HG02938 (cell line): ENCODE results near the gene FAM118A.
"Not testable (repeated sequence)": the region's sequence is repeated elsewhere in the genome, so short reads cannot be mapped to it uniquely, and the experiment has no call there.

Experiments
- ATAC-seq: cut with Tn5 transposase; IDR thresholded peaks from one replicate; pipeline ENCODE4 v1.9.1; 2021; ENCODE audit warnings: mild to moderate bottlenecking, moderate library complexity; ENCODE audit not compliant: unreplicated experiment

Gene FAM118A

DNA sequence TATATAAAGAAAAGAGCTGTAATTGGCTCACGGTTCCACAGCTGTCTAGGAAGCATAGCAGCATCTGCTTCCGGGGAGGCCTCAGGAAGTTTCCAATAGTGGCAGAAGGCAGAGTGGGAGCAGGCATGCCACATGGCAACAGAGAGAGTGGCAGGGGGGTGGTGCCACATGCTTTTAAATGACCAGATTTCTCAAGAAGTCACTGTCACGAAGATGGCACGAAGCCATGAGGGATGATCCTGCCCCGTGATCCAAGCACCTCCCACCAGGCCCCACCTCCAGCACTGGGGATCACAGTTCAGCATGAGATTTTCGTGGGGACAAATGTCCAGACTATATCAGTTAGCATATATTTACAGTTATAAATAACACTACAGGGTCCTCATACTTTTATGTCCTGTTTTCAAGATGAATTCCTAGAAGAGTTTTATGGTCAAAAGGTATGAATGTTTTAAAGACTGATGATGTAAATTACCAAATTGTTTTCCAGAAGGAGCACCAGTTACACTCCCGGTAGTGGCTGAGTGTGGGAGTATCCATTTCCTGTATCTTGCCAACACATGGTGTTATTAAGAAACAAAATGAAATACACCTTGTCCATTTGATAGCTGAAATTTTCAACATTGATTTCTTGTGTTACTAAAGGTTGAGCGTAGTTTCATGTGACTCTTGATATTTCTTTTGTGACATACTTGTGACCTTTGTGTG is 19.2 kb downstream of the FAM118A start:
- no peak for ATAC-seq

DNA sequence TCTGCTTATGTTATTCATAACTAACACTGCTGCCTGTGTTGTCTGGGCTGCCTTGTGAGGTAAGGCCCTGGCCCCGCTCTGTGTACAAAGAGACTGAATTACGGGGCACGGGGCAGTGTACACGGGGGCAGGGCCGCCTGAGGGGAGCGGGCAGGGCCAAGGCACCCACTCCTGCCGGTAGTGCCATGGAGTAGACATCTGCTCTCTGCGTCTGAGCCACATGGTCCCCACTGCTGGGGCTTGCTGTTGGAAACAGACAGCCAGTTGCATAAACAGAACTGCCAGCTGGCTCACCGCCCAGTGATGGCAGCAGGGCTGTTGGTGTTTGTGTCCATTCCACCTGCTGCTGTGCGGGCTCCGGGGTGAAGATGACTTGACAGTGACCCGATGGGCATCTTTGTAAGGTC is 19.8 kb downstream of the FAM118A start:
- no peak for ATAC-seq

DNA sequence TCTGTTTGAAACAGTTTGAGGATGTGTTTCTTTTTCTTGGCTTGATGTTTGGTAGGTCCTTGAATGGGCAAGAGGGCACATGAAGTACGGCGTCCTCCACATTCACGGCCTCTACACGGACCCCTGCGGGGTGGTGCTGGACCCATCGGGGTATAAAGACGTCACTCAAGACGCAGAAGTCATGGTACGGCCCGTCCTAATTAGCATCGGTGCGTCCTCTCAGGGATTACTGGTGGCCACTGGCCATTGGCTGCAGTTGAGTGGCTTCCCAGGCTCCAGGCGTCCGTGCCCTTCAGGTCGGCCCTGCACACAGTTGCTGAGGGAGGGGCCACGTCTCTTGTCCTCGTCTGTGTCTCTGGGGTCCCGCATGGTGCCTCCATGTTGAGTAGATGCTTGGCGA is 20.8 kb downstream of the FAM118A start:
- no peak for ATAC-seq

DNA sequence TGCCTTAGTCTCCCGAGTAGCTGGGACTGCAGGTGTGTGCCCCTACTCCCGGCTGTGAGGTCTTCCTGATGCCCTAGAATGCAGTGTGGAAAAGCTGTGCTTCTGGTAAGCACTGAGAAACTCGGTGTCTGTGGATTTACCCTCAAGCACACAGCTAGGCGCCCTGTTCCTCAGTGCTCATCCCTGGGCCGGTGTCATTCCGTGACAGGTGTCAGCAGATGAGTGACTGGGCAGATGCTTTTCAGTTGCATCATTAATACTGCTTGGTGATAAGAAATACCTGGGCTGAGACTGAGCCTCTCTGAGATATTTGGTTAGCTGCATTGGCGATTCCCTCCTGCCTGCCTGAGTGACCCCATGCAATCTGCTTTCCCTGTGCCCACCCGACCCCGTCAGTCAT is 21.8 kb downstream of the FAM118A start:
- ATAC-seq = no peak

GRCh38 chr22:45332001-45332400 is 22.3 kb downstream of the FAM118A start:
- ATAC-seq = no peak

GRCh38 chr22:45334068-45334467 is 24.3 kb downstream of the FAM118A start:
- no peak for ATAC-seq

DNA sequence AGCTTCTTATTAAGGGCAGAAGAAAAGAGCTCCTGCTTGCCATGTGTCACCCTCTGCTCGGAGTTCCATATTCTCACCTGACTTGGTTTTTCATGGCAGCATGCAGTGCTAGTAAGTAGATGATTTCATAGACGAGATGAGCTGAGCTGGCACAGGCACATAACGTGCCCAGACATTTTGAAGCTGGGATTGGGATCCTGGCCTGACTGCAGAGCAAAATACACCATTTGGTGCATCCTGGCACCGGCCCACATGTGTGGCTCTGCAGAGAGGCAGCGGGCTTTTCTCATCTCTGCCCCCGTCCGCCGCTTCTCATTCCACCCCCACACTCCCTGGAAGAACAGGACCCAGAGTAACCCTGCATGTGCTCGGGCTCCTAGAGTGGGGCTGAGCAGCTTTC is 24.8 kb downstream of the FAM118A start:
- no peak for ATAC-seq

GRCh38 chr22:45335021-45335818 is 25.5 kb downstream of the FAM118A start:
- ATAC-seq = no peak

- no peak for ATAC-seq
Measured at GRCh38 chr22:45335854-45336522, 26.3 kb downstream of the FAM118A start.

- ATAC-seq = no peak
Measured at GRCh38 chr22:45336971-45337431, 27.3 kb downstream of the FAM118A start.

GRCh38 chr22:45337536-45337935 is 27.8 kb downstream of the FAM118A start:
- ATAC-seq = no peak

DNA sequence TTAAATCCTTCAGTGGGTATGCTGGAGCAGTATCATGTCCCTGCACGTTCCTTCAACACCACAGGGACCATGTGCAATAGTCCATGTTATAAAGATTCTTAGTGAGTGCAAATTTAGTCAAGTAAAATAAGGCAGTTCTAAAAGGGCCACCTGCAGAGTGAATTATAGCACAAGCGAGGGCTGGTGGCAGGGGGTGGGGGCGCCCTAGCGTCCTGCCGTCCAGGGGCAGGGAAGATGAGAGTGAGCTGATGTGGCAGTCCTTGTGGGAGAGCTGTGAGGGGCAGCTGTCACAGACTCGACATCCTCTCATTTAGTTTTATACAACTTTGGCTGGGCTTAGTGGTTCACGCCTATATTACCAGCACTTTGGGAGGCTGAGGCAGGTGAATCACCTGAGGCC is 29.1 kb downstream of the FAM118A start:
- ATAC-seq = no peak

DNA sequence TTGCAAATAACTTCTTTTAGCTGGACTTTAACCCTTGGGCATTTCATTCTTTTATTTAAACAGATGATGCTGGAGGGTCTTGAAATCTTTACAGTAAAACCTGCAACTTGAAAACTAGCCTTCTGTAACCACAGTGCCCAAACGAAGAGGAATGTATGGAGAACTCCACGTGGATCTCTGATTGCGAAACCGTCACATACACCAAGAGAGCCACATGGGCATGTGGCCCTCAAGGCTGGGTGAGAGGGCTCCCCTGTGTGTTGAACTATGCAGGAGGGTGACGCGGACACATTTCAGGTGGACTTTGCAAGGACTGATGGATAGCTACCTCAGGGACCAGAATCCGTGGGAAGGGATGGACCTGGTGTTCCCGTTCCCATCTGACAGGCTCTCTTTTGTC is 30.6 kb downstream of the FAM118A start:
- ATAC-seq = no peak

DNA sequence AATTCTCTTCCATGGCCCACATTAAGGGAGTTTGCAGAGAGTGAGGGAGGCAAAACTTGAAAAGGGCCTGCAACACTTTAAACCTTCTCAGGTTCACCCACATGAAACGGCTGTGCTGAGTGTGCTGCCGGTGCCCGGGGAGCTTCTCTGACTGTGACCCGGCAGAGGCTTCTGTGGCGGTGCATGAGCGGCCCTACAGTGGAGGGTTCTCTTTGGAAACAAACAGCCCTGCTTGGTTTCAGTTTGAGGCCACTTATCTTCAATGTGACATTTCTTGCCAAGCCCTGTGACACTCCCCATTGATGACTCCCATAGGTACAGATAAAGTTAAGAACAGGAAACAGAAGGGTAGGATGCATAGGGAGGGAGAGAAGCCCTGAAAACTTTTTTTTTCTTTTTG is 31.8 kb downstream of the FAM118A start:
- ATAC-seq = no peak

DNA sequence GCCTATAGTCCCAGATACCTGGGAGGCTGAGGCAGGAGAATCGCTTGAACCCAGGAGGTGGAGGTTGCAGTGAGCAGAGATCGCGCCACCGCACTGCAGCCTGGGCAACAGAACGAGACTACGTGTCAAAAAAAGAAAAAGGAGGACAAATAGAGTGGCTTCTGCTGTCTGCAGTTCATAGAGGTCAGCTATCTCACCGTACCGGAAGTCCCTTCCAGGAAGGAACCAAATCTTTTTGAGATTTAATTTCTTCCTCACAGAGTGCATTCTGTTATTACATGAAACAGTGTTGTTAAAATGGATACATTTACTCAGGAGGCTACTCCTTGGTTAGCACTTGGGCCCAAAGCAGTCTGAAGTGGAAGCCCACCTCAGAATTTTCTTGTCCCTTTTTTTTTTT is 33.4 kb downstream of the FAM118A start:
- no peak for ATAC-seq

GRCh38 chr22:45344334-45344733 is 34.6 kb downstream of the FAM118A start:
- no peak for ATAC-seq

- ATAC-seq = no peak
Measured at GRCh38 chr22:45349916-45350315, 40.2 kb downstream of the FAM118A start.

GRCh38 chr22:45351956-45352355 is 42.2 kb downstream of the FAM118A start:
- no peak for ATAC-seq

- not testable (repeated sequence) for ATAC-seq
Measured at GRCh38 chr22:45352757-45353156, 43.0 kb downstream of the FAM118A start.

- ATAC-seq = no peak
Measured at GRCh38 chr22:45353786-45354185, 44.1 kb downstream of the FAM118A start.

- no peak for ATAC-seq
Measured at GRCh38 chr22:45357490-45357889, 47.8 kb downstream of the FAM118A start.

- ATAC-seq = no peak
Measured at GRCh38 chr22:45358127-45358526, 48.4 kb downstream of the FAM118A start.
